ENCODE measurements around the gene KAT5.
A peak's percentile ranks its signal among the peaks of the same experiment; 100 is the strongest.
"Not testable (repeated sequence)": the region's sequence is repeated elsewhere in the genome, so short reads cannot be mapped to it uniquely, and the experiment has no call there.

KAT5 gene

DNA sequence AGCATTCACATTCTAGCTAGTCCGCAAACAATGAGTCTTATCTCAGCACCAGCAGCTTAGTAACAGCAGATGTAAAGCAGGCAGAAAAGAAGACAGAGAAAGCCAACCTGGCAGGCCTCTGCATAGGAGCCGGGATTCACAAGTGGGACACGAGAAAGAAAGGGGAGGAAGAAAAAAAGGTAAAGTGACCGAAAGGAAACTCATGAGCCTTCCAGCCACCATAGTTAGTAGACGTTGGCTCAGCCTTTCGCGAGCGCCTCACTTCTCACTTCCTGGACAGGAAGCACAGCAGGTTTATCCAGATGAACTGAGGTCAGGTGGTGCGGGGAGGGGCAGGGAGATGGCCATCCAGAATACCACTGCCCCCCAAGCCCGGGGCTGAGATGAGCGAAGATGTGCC is 19.7 kb upstream of the KAT5 start:
- no peaks in the 10 kb centered on the region for H3K36me3 ChIP-seq (ENCODE audit: control insufficient read depth in 2 of 2, insufficient read depth in 2 of 2, low read length in 2 of 2)
- H3K27me3 ChIP-seq (ENCODE audit: control insufficient read depth in 2 of 2, insufficient read depth in 2 of 2, low read length in 2 of 2) = no peaks in the 10 kb centered on the region
- H3K9ac ChIP-seq (ENCODE audit: low read depth in 1 of 2, low read length in 2 of 2) = no peak overlapping the region
- no peak overlapping the region for H3K27ac ChIP-seq (ENCODE audit: low read depth in 2 of 2, low read length in 2 of 2)
- no peaks in the 10 kb centered on the region for H3K9me3 ChIP-seq (ENCODE audit: control insufficient read depth in 2 of 2, low read length in 2 of 2)
- peak overlapping the region in 1 of 2 donors; percentile 45 for H3K4me3 ChIP-seq (ENCODE audit: low read length in 2 of 2)
- peaks cover 4 to 10% of the 10 kb centered on the region in 2 donors for H3K4me1 ChIP-seq (ENCODE audit: control insufficient read depth in 2 of 2, insufficient read depth in 2 of 2, low read length in 2 of 2)

DNA sequence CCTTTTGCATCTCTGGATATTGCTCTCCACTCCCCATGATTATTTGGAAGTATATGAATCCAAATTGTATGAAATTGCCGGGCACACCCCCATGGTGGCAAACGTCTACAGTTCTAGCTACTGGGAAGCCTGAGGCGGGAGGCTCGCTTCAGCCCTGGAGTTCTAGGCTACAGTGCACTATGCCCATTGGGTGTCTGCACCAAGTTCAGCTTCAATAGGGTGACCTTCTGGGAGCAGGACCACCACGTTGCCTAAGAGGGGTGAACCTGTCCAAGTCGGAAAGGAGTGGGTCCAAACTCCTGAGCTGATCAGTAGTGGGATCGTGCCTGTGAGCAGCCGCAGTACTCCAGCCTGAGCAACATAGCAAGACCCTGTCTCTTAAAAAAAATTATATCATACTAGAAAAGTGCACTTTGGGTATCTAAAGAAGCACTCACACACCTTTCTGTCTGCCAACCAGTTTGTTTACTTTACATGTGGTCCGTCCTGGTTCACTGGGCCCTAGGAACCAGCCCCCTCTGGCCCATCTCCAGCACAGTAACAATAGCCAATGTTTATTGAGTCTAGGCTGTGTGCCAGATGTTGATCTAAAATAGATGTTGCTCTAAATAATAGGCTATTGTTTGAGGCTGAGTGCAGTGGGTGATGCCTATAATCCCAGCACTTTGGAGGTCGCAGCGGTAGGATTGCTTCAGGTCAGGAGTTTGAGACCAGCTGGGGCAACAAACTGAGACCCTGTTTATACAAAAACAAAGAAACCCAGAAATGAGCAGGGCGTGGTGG is 16.4 kb upstream of the KAT5 start:
- no peaks in the 10 kb centered on the region for H3K36me3 ChIP-seq (ENCODE audit: control insufficient read depth in 2 of 2, insufficient read depth in 2 of 2, low read length in 2 of 2)
- H3K9ac ChIP-seq (ENCODE audit: low read depth in 1 of 2, low read length in 2 of 2) = peak overlapping the region; percentile 14 to 42
- no peak overlapping the region for H3K4me3 ChIP-seq (ENCODE audit: low read length in 2 of 2)
- no peaks in the 10 kb centered on the region for H3K27me3 ChIP-seq (ENCODE audit: control insufficient read depth in 2 of 2, insufficient read depth in 2 of 2, low read length in 2 of 2)
- H3K27ac ChIP-seq (ENCODE audit: low read depth in 2 of 2, low read length in 2 of 2) = peak overlapping the region; percentile 32 to 60
- no peaks in the 10 kb centered on the region for H3K9me3 ChIP-seq (ENCODE audit: control insufficient read depth in 2 of 2, low read length in 2 of 2)
- H3K4me1 ChIP-seq (ENCODE audit: control insufficient read depth in 2 of 2, insufficient read depth in 2 of 2, low read length in 2 of 2) = peaks cover 4 to 10% of the 10 kb centered on the region in 2 donors

DNA sequence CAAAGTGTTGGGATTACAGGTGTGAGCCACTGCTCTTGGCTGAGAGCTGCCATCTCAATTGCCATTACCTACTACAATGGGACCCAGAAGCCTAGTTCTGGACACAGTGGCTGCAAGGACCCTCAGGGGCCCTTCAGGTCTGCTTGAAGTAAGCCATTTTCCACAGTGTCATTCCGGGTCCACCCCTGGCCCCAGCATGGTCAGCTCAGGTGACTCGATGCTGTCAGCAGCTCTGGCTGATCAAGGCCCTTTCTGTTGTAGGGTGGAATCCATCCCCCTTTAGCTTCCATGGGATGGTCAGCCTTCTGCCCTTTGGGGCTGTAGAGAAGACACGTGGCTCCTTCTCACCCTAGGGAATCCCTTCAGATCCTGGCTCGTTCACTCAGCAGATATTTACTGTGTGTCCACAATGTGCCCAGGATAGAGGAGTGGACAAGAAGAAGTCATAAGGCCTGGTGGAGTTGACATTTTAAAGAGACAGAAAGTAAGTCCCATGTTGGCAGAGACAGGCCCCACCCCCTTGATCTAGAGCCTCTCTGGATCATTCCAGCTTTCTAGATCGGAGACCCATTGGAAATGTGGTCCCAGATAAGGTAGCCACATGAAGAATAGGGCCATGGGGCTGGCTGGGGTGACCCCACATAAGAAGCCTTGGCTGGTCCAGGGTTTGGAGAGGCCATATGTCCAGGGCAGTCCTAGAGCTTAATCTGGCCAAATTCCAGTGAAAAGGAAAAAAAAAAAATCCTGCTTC is 15.1 kb upstream of the KAT5 start:
- no peaks in the 10 kb centered on the region for H3K27me3 ChIP-seq (ENCODE audit: control insufficient read depth in 2 of 2, insufficient read depth in 2 of 2, low read length in 2 of 2)
- peaks cover 4 to 10% of the 10 kb centered on the region in 2 donors for H3K4me1 ChIP-seq (ENCODE audit: control insufficient read depth in 2 of 2, insufficient read depth in 2 of 2, low read length in 2 of 2)
- no peaks in the 10 kb centered on the region for H3K36me3 ChIP-seq (ENCODE audit: control insufficient read depth in 2 of 2, insufficient read depth in 2 of 2, low read length in 2 of 2)
- H3K27ac ChIP-seq (ENCODE audit: low read depth in 2 of 2, low read length in 2 of 2) = no peak overlapping the region
- no peak overlapping the region for H3K4me3 ChIP-seq (ENCODE audit: low read length in 2 of 2)
- H3K9ac ChIP-seq (ENCODE audit: low read depth in 1 of 2, low read length in 2 of 2) = no peak overlapping the region
- no peaks in the 10 kb centered on the region for H3K9me3 ChIP-seq (ENCODE audit: control insufficient read depth in 2 of 2, low read length in 2 of 2)

DNA sequence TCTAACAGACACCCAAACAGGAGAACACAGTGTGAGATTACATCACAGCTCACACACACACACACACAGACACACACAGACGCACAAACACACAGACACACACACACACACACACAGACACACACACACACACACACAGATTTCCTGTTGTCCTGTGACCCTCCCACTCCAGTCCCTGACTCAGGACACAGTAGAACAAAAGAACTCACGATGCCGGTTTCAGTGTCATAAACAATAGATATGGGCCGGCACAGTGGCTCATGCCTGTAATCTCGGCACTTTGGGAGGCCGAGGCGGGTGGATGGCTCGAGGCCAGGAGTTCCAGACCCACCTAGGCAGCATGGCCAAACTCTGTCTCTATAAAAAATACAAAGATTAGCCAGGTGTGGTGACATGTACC is 13.8 kb upstream of the KAT5 start:
- Histone ChIP-seq H3K9ac (ENCODE audit: low read depth in 1 of 2, low read length in 2 of 2) (no peak overlapping the region), H3K27ac (ENCODE audit: low read depth in 2 of 2, low read length in 2 of 2) (no peak overlapping the region), H3K36me3 (ENCODE audit: control insufficient read depth in 2 of 2, insufficient read depth in 2 of 2, low read length in 2 of 2) (no peaks in the 10 kb centered on the region), H3K9me3 (ENCODE audit: control insufficient read depth in 2 of 2, low read length in 2 of 2) (no peaks in the 10 kb centered on the region), H3K4me3 (ENCODE audit: low read length in 2 of 2) (no peak overlapping the region), H3K4me1 (ENCODE audit: control insufficient read depth in 2 of 2, insufficient read depth in 2 of 2, low read length in 2 of 2) (peaks cover 4 to 7% of the 10 kb centered on the region in 2 donors), H3K27me3 (ENCODE audit: control insufficient read depth in 2 of 2, insufficient read depth in 2 of 2, low read length in 2 of 2) (no peaks in the 10 kb centered on the region)

DNA sequence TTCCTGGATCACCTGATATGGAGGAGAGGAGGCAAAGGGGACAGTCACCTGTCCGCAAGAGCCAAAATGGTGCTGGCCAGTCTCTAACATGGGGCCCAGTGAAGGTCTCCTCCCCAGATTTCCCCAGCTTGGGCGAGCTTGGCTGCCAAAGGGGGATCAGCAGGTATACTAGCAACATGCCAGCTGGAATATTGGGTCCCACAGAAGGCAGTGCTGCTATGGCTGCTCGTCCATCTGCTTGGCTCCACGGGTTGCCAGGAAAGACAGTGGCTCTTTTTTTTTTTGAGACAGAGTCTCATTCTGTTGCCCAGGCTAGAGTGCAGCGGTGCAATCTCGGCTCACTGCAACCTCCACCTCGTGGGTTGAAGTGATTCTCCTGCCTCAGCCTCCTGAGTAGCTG is 12.7 kb upstream of the KAT5 start:
- no peaks in the 10 kb centered on the region for H3K36me3 ChIP-seq (ENCODE audit: control insufficient read depth in 2 of 2, insufficient read depth in 2 of 2, low read length in 2 of 2)
- H3K27me3 ChIP-seq (ENCODE audit: control insufficient read depth in 2 of 2, insufficient read depth in 2 of 2, low read length in 2 of 2) = no peaks in the 10 kb centered on the region
- H3K4me3 ChIP-seq (ENCODE audit: low read length in 2 of 2) = no peak overlapping the region
- H3K9me3 ChIP-seq (ENCODE audit: control insufficient read depth in 2 of 2, low read length in 2 of 2) = no peaks in the 10 kb centered on the region
- H3K9ac ChIP-seq (ENCODE audit: low read depth in 1 of 2, low read length in 2 of 2) = no peak overlapping the region
- H3K4me1 ChIP-seq (ENCODE audit: control insufficient read depth in 2 of 2, insufficient read depth in 2 of 2, low read length in 2 of 2) = peaks cover 4 to 5% of the 10 kb centered on the region in 2 donors
- H3K27ac ChIP-seq (ENCODE audit: low read depth in 2 of 2, low read length in 2 of 2) = no peak overlapping the region

DNA sequence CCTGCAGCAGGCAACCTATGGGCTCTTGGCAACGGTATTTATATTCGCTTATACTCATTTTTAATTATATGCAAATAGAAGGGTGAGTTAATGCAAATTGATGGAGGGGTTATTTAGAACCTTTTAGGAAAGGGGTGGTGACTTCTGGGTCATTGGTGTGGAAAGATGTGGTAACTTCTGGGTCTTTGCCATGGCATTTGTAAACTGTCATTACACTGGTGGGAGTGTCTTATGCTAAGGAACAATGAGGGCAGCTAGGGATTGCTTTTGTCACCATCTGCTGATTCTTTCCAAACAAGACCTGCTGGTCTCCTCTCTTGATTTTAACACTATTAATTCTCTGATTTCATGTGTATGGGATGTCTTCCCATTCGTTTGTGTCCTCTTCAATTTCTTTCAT is 11.7 kb upstream of the KAT5 start:
- Histone ChIP-seq H3K4me1 (ENCODE audit: control insufficient read depth in 2 of 2, insufficient read depth in 2 of 2, low read length in 2 of 2) (peaks cover 3 to 4% of the 10 kb centered on the region in 2 donors), H3K27me3 (ENCODE audit: control insufficient read depth in 2 of 2, insufficient read depth in 2 of 2, low read length in 2 of 2) (no peaks in the 10 kb centered on the region), H3K9me3 (ENCODE audit: control insufficient read depth in 2 of 2, low read length in 2 of 2) (no peaks in the 10 kb centered on the region), H3K9ac (ENCODE audit: low read depth in 1 of 2, low read length in 2 of 2) (no peak overlapping the region), H3K4me3 (ENCODE audit: low read length in 2 of 2) (no peak overlapping the region), H3K27ac (ENCODE audit: low read depth in 2 of 2, low read length in 2 of 2) (no peak overlapping the region), H3K36me3 (ENCODE audit: control insufficient read depth in 2 of 2, insufficient read depth in 2 of 2, low read length in 2 of 2) (no peaks in the 10 kb centered on the region)

DNA sequence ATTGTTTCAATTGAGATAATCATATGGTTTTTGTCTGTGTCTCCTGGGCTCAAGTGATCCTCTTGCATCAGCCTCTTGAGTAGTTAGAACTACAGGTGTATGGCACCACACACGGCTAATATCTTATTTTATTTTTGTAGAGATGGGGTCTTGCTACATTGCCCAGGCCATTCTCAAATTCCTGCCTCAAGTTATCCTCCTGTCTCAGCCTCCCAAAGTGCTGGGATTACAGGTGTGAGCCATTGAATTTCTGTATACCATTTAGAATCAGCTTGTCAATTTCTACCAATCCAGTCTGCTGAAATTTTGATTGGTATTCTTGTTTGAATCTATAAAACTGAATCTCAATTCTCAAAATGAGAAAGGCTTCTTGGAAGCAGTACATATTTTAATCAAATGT is 10.4 kb upstream of the KAT5 start:
- Histone ChIP-seq H3K4me1 (ENCODE audit: control insufficient read depth in 2 of 2, insufficient read depth in 2 of 2, low read length in 2 of 2) (peaks cover 0 to 3% of the 10 kb centered on the region in 2 donors), H3K27me3 (ENCODE audit: control insufficient read depth in 2 of 2, insufficient read depth in 2 of 2, low read length in 2 of 2) (no peaks in the 10 kb centered on the region), H3K27ac (ENCODE audit: low read depth in 2 of 2, low read length in 2 of 2) (no peak overlapping the region), H3K9me3 (ENCODE audit: control insufficient read depth in 2 of 2, low read length in 2 of 2) (no peaks in the 10 kb centered on the region), H3K9ac (ENCODE audit: low read depth in 1 of 2, low read length in 2 of 2) (no peak overlapping the region), H3K4me3 (ENCODE audit: low read length in 2 of 2) (no peak overlapping the region), H3K36me3 (ENCODE audit: control insufficient read depth in 2 of 2, insufficient read depth in 2 of 2, low read length in 2 of 2) (no peaks in the 10 kb centered on the region)

DNA sequence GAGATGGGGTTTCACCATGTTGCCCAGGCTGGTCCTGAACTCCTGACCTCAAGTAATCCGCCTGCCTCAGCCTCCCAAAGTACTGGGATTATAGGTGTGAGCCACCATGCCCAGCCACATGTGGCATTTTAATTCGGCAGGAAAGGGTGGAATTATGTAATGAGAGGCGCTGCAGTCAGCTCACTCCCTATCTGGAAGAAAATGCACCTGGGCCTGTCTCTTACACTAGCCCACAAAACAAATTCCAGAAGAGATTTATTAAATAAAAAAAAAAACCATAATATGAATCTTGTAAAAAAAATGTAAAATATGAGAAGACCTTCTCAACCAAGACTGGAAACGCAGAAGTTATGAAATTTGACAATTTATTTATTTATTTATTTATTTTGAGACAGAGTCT is 8.2 kb upstream of the KAT5 start:
- Histone ChIP-seq H3K9me3 (ENCODE audit: control insufficient read depth in 2 of 2, low read length in 2 of 2) (no peaks in the 10 kb centered on the region), H3K4me1 (ENCODE audit: control insufficient read depth in 2 of 2, insufficient read depth in 2 of 2, low read length in 2 of 2) (peaks cover 0 to 3% of the 10 kb centered on the region in 2 donors), H3K27me3 (ENCODE audit: control insufficient read depth in 2 of 2, insufficient read depth in 2 of 2, low read length in 2 of 2) (no peaks in the 10 kb centered on the region), H3K27ac (ENCODE audit: low read depth in 2 of 2, low read length in 2 of 2) (no peak overlapping the region), H3K9ac (ENCODE audit: low read depth in 1 of 2, low read length in 2 of 2) (no peak overlapping the region), H3K4me3 (ENCODE audit: low read length in 2 of 2) (no peak overlapping the region), H3K36me3 (ENCODE audit: control insufficient read depth in 2 of 2, insufficient read depth in 2 of 2, low read length in 2 of 2) (no peaks in the 10 kb centered on the region)

DNA sequence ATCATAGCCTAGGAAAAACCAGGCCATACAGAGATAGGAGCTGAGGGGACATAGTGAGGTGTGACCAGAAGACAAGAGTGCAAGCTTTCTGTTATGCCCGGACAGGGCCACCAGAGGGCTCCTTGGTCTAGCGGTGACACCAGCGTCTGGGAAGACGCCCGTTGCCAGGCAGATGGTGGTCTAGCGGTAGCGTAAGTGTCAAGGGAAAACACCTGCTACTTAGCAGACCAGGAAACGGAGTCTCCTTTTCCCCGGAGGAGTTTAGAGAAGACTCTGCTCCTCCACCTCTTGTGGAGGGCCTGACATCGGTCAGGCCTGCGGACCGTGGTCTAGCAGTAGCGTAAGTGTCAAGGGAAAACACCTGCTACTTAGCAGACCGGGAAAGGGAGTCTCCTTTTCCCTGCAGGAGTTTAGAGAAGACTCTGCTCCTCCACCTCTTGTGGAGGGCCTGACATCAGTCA is 5.7 kb upstream of the KAT5 start:
- H3K4me1 ChIP-seq (ENCODE audit: control insufficient read depth in 2 of 2, insufficient read depth in 2 of 2, low read length in 2 of 2); H3K9ac ChIP-seq (ENCODE audit: low read depth in 1 of 2, low read length in 2 of 2); H3K27me3 ChIP-seq (ENCODE audit: control insufficient read depth in 2 of 2, insufficient read depth in 2 of 2, low read length in 2 of 2); H3K27ac ChIP-seq (ENCODE audit: low read depth in 2 of 2, low read length in 2 of 2); H3K36me3 ChIP-seq (ENCODE audit: control insufficient read depth in 2 of 2, insufficient read depth in 2 of 2, low read length in 2 of 2); H3K9me3 ChIP-seq (ENCODE audit: control insufficient read depth in 2 of 2, low read length in 2 of 2): not testable (repeated sequence)
- H3K4me3 ChIP-seq (ENCODE audit: low read length in 2 of 2) = peak overlapping the region; percentile 33 to 64

DNA sequence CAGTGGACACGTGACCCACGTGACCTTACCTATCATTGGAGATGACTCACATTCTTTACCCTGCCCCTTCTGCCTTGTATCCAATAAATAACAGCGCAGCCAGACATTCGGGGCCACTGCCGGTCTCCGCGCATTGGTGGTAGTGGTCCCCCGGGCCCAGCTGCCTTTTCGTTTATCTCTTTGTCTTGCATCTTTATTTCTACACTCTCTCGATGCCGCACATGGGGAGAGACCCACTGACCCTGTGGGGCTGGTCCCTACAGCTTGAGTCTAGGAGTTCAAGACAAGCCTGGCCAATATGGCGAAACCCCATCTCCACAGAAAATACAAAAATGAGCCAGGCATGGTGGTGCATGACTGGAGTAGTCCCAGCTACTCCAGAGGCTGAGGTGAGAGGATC is 5.0 kb upstream of the KAT5 start:
- not testable (repeated sequence) for H3K4me1 ChIP-seq (ENCODE audit: control insufficient read depth in 2 of 2, insufficient read depth in 2 of 2, low read length in 2 of 2); H3K9ac ChIP-seq (ENCODE audit: low read depth in 1 of 2, low read length in 2 of 2); H3K27me3 ChIP-seq (ENCODE audit: control insufficient read depth in 2 of 2, insufficient read depth in 2 of 2, low read length in 2 of 2); H3K9me3 ChIP-seq (ENCODE audit: control insufficient read depth in 2 of 2, low read length in 2 of 2); H3K36me3 ChIP-seq (ENCODE audit: control insufficient read depth in 2 of 2, insufficient read depth in 2 of 2, low read length in 2 of 2); H3K27ac ChIP-seq (ENCODE audit: low read depth in 2 of 2, low read length in 2 of 2); H3K4me3 ChIP-seq (ENCODE audit: low read length in 2 of 2)
